Adrenal gland (tissue), 5 donors: ENCODE measurements around the gene ANXA10.

Experiments
- POLR2A ChIP-seq, 2 donors: fragments of 450-650 bp; IDR thresholded peaks; one replicate each; pipeline ENCODE4 v1.6.1; 2017; ENCODE audit warnings: antibody characterized with exemption in 2 of 2, mild to moderate bottlenecking in 2 of 2, moderate library complexity in 1 of 2
- TF ChIP-seq, protein P1 (sequence below), 6 experiments: fragments of 450-650 bp in 4 of 6; fragments of 200-600 bp in 2 of 6; sonication (generic) in 1 of 6; IDR thresholded peaks; 1 replicate in 5 of 6; 2 replicates in 1 of 6; pipeline versions ENCODE4 v1.5.1 to v1.8.0; 2016 to 2021; ENCODE audit warnings: antibody characterized with exemption in 6 of 6, mild to moderate bottlenecking in 2 of 6, moderate library complexity in 1 of 6
- donor health status: DM: no; HTN: no; CAD: no.

DNA sequence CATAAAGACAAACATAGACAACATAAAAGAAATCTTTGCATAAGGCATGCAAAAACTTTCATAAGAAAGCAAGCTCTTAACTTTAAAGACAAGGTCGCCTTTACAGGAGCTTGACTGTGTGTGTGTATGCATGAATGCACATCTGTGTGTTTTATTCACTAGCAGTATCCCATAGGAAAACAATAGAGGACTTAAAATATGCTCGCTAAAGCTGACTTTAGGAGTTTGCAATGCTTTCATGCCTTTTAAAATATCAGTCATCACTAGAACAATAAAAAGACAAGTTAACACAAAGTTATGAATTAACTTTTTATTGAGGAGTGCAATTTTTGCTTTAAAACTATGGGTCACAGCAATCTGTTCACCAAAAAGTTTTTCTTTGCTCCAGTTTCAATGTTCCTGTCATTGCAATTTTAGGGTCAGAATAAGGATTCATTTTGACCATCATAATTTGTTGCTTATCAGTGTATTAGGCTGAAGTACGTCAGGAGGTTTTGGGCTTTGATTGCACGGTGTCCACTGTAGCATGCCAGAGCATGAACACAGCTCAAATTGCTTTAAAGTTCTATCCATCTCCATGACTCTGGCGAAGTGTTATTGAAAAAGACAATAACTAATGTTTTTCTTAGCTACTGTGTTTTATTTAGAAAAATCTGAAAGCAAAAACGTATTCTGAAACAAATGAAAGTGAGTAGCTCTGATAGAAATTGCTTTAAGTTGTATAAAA lies 36.9 kb downstream of the ANXA10 start:
- TF ChIP-seq, protein P1, sequence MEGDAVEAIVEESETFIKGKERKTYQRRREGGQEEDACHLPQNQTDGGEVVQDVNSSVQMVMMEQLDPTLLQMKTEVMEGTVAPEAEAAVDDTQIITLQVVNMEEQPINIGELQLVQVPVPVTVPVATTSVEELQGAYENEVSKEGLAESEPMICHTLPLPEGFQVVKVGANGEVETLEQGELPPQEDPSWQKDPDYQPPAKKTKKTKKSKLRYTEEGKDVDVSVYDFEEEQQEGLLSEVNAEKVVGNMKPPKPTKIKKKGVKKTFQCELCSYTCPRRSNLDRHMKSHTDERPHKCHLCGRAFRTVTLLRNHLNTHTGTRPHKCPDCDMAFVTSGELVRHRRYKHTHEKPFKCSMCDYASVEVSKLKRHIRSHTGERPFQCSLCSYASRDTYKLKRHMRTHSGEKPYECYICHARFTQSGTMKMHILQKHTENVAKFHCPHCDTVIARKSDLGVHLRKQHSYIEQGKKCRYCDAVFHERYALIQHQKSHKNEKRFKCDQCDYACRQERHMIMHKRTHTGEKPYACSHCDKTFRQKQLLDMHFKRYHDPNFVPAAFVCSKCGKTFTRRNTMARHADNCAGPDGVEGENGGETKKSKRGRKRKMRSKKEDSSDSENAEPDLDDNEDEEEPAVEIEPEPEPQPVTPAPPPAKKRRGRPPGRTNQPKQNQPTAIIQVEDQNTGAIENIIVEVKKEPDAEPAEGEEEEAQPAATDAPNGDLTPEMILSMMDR (IDR thresholded peaks at IDR 0.05) = no peak
- no peak for TF ChIP-seq POLR2A (IDR thresholded peaks at IDR 0.05)
